Adipocyte (in vitro differentiated cells): ENCODE results near the gene ARL3.
"Not testable (repeated sequence)": the region's sequence is repeated elsewhere in the genome, so short reads cannot be mapped to it uniquely, and the experiment has no call there.

Experiments used
- DNase-seq: peaks from one replicate; pipeline ENCODE4 v3.0.0-alpha.2; 2015; ENCODE audit warnings: low read depth
- H3K27me3 ChIP-seq: replicated peaks from 2 replicates; pipeline ENCODE4 v1.7.0; 2013; ENCODE audit warnings: mild to moderate bottlenecking, low read length, moderate library complexity; ENCODE audit not compliant: control insufficient read depth, insufficient read depth
- H3K36me3 ChIP-seq: 2 replicates; pipeline ENCODE4 v1.7.0; 2013; ENCODE audit warnings: low read length, mild to moderate bottlenecking, moderate library complexity; ENCODE audit not compliant: control insufficient read depth, insufficient read depth, severe bottlenecking
- H3K4me1 ChIP-seq: 2 replicates; pipeline ENCODE4 v1.7.0; 2013; ENCODE audit warnings: mild to moderate bottlenecking, low read length, moderate library complexity; ENCODE audit not compliant: control insufficient read depth, insufficient read depth
- H3K4me3 ChIP-seq: 2 replicates; pipeline ENCODE4 v1.7.0; 2013; ENCODE audit warnings: mild to moderate bottlenecking, low read length, moderate library complexity
- H3K9ac ChIP-seq: 2 replicates; pipeline ENCODE4 v1.7.0; 2013; ENCODE audit warnings: mild to moderate bottlenecking, low read length, moderate library complexity
- H3K9me3 ChIP-seq: 2 replicates; pipeline ENCODE4 v1.7.0; 2013; ENCODE audit warnings: mild to moderate bottlenecking, low read length, moderate library complexity; ENCODE audit not compliant: control insufficient read depth

Gene ARL3

DNA sequence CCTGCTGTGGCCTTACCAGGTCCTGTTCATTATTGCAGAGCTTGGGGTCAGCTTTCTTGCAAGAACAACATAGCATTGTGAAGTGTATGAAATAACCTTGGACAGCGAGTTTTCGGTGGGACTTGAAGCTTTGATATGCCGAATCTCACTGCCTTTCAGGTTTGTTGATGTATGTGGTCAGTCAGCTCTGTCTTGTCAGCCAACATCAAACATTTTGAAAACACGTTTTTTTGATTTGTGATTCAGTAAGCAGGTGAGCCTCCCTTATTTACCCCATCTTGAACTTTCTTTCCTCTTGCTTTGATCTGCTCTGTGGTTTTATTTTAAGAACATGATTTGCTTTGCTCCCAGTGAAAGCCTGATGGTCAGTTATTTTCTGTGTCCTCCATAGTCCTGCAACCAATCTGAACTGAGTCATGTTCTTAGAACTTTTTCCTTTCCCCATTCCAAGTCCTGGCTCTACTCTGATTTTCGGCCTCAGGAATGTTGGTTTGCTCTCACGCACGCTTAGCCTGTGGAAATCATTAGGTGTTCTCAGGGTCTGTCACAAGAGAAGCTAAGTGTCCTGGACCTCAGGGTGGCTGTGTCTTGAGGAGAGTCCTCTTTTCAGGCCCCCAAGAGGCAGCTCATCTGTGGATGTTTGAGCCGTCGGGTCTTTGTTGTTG is 38.2 kb upstream of the ARL3 start:
- H3K4me3 ChIP-seq = peak overlapping the region; percentile 70
- no peaks in the 10 kb centered on the region for H3K27me3 ChIP-seq
- peak; percentile 94 for DNase-seq
- no peaks in the 10 kb centered on the region for H3K9me3 ChIP-seq
- peaks cover 5% of the 10 kb centered on the region for H3K36me3 ChIP-seq
- peaks cover 52% of the 10 kb centered on the region for H3K4me1 ChIP-seq
- peak overlapping the region; percentile 79 for H3K9ac ChIP-seq

DNA sequence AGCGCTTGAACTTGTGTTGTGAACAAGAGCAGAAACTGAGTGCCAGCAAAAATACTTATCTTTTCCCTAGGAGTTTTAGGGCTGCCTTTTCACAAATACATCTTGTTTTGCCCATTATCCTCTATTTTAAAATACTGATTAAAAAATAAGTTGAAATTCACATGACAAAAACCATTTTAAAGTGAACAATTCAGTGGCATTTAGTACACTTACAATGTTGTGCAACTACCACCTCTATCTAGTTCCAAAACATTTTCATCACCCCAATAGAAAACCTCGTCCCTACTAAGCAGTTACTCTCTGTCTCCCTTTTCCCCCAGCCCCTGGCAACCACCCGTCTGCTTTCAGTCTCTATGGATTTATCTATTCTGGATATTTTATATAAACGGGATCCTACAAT is 31.0 kb upstream of the ARL3 start:
- Histone ChIP-seq H3K9ac (peak overlapping the region; percentile 99), H3K36me3 (peaks cover 5% of the 10 kb centered on the region), H3K27me3 (no peaks in the 10 kb centered on the region), H3K9me3 (no peaks in the 10 kb centered on the region), H3K4me3 (peak overlapping the region; percentile 97), H3K4me1 (peaks cover 23% of the 10 kb centered on the region)
- DNase-seq = no peak

DNA sequence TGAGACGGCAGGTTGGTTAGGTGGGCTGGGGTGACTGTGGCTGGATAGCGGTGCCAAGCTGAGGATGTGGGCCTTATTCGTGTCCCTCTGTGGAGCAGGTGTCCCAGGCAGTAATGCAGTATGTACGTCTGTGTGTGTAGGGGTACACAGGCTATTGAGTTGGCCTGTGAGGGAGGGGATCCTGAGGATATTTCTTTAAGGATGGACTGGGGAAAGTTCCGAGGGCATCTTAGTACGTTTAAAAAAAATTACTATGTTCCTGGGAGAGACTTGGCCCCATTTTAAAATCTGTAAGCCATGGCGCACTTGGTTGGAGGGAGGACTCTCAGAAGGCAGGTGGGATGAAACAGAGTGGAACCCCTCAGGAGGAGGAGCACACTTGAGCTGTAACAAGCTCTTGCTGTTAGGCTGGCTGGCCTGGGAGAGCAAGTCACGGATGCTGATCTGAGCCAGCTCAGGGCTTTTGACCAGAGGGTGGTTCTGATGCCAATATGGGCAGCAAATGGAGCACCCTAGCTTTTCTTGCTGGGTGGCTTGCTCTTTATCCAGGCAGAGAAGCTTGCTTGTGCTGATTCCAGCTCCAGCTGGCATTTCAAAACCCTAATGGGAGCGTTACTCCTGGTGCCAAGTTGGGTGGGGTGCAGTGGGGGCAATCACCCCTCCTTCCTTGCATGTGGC is 30.3 kb upstream of the ARL3 start:
- Histone ChIP-seq H3K4me1 (peaks cover 23% of the 10 kb centered on the region), H3K27me3 (no peaks in the 10 kb centered on the region), H3K4me3 (peak overlapping the region; percentile 97), H3K9me3 (no peaks in the 10 kb centered on the region), H3K9ac (peak overlapping the region; percentile 99), H3K36me3 (peaks cover 5% of the 10 kb centered on the region)
- peak; percentile 53 for DNase-seq

DNA sequence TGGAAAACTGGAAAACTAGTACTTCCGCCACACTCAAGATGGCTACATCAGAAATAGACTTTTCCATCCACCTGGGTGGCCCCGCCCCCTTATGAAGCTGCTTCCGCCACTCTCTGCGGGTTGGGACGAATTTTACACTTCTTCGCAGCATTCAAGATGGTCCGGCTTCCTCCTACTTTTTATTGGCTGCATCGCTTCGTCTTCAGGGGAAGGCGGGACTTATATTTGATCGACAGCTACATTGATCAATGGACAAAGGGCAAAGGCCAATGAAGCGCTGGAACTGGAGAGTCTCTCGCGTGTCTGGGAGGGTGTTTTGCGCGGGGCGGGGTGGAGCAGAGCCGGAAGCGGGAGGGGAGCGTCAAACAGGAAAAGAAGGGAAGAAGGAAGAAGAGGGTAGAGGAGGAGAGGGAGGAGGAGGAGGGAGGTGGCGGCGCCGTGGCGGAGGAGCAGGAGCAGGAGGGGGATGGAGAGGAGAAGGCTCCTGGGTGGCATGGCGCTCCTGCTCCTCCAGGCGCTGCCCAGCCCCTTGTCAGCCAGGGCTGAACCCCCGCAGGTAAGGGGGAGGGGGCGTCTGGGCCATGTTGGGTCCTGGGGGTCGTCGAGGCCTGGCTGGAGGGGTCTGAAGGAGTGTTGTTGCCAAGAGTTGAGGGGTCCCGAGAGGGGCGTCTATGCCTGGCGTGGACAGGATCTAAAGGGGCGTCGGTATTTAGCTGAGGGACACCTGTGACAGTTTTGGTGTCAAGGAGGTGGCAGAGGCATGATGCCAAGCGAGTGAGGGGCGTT is 29.6 kb upstream of the ARL3 start, which contains the start of gene WBP1L:
Gene WBP1L, plus strand, starts transcription at position 361 of the 786 bp plus-strand sequence. Its CDS starts 106 bp downstream, at position 467.
- peaks cover 5% of the 10 kb centered on the region for H3K36me3 ChIP-seq
- H3K9ac ChIP-seq = peak within 1 kb of the TSS; percentile 99
- no peaks in the 10 kb centered on the region for H3K27me3 ChIP-seq
- peak; percentile 99 for DNase-seq
- H3K4me1 ChIP-seq = peaks cover 27% of the 10 kb centered on the region
- H3K9me3 ChIP-seq = no peaks in the 10 kb centered on the region
- H3K4me3 ChIP-seq = peak within 1 kb of the TSS; percentile 97

DNA sequence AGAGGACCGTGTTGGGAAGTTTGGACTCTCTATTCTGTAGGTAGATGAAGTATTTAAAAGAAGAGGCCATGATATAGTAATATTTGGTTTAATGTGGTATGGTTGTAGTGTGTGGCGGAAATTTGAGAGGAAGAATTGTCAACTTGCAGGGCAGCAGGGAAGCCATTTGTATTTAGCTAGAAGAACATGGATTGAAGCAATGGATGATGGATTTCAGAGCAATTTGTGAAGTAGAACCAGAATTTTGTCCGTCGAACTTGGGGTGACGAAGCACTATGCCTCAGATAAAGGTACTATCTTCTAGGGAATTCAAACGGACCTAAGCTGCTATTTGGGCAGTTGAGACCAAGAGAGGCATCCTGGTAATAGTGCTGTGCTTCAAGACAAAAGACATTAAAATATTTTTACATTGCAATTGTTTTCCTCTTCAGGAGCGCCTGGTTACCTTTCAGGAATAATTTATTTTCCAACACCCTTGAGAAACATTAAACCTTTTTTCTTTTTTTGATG is 28.9 kb upstream of the ARL3 start:
- H3K36me3 ChIP-seq = peaks cover 5% of the 10 kb centered on the region
- H3K4me1 ChIP-seq = peaks cover 28% of the 10 kb centered on the region
- no peak overlapping the region for H3K9ac ChIP-seq
- H3K27me3 ChIP-seq = no peaks in the 10 kb centered on the region
- no peaks in the 10 kb centered on the region for H3K9me3 ChIP-seq
- peak overlapping the region; percentile 59 for H3K4me3 ChIP-seq
- DNase-seq = no peak

DNA sequence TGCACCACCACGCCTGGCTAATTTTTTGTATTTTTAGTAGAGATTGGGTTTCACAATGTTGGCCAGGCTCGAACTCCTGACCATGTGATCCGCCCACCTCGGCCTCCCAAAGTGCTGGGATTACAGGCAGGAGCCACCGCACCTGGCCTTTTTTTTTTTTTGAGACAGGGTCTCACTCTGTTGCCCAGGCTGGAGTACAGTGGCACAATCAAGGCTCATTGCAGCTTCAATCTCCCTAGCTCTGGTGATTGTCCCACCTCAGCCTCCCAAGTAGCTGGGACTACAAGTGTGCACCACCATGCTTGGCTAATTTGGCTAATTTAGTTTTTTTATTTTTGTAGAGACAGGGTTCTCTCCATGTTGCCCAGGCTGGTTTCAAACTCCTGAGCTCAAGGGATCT is 28.1 kb upstream of the ARL3 start:
- not testable (repeated sequence) for H3K9me3 ChIP-seq, H3K9ac ChIP-seq, H3K4me3 ChIP-seq, H3K36me3 ChIP-seq, H3K27me3 ChIP-seq, DNase-seq
- peaks cover 36% of the 10 kb centered on the region for H3K4me1 ChIP-seq

DNA sequence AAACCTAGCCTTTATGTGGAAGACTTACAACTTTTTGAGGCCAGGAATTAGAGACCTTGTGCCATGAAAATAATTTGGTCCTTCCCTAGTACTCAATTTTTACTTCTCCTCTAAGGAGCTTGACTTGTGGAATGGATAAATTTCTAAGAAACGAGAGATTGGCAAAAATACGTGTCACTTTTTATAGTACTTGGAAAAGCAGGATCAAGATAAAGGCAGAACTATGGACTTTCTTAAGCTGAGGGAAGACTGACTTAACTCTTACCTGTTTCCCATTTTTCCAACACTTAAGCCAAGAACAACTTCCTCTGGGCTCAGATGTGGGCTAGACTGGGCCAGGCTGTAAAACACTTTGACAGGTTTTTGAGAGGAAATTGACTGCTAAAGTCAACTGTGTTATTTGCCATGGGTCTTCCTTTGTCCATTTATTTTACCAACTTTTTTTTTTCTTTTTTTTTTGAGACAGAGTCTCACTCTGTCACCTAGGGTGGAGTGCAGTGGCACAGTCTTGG is 27.6 kb upstream of the ARL3 start:
- Histone ChIP-seq H3K4me3 (no peak overlapping the region), H3K27me3 (no peaks in the 10 kb centered on the region), H3K4me1 (peaks cover 35% of the 10 kb centered on the region), H3K9ac (no peak overlapping the region), H3K36me3 (no peaks in the 10 kb centered on the region), H3K9me3 (no peaks in the 10 kb centered on the region)
- DNase-seq = no peak

DNA sequence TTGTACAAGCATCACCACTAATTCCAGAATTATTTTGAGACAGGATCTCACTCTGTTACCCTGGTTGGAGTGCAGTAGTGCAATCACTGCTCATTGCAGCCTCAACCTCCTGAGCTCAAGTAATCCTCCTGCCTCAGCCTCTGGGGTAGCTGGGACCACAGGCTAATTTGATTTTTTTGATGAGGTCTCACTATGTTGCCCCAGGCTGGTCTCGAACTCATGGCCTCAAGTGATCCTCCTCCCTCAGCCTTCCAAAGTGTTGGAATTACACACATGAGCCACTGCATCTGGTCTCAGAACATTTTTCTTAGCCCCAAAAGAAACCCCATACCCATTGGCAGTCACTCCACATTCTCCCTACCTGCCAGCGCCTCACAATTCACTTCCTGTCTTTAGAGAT is 26.0 kb upstream of the ARL3 start:
- no peaks in the 10 kb centered on the region for H3K9me3 ChIP-seq
- no peak overlapping the region for H3K4me3 ChIP-seq
- H3K4me1 ChIP-seq = peaks cover 20% of the 10 kb centered on the region
- no peaks in the 10 kb centered on the region for H3K27me3 ChIP-seq
- no peak overlapping the region for H3K9ac ChIP-seq
- H3K36me3 ChIP-seq = no peaks in the 10 kb centered on the region
- DNase-seq = no peak

DNA sequence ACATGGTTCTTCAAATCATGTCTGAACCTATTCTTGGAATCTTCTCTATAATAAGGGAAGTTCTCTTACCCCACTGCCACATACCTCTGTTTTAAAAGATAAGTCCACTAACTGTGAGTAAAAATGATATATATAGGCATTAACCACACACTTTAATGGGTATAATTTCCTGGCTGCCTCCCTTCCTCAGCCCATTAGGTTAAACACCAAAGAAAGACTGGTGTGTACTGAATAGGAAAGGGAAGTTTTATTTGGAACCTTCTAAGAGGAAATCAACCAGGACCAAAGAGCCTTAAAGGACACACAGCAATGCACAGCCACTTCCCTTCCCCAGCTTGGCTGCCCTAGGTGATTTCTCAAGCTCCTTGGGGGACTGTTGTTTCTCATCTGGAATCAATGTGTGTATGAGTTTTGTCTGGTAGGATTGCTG is 24.5 kb upstream of the ARL3 start:
- Histone ChIP-seq H3K4me3 (no peak overlapping the region), H3K36me3 (no peaks in the 10 kb centered on the region)

DNA sequence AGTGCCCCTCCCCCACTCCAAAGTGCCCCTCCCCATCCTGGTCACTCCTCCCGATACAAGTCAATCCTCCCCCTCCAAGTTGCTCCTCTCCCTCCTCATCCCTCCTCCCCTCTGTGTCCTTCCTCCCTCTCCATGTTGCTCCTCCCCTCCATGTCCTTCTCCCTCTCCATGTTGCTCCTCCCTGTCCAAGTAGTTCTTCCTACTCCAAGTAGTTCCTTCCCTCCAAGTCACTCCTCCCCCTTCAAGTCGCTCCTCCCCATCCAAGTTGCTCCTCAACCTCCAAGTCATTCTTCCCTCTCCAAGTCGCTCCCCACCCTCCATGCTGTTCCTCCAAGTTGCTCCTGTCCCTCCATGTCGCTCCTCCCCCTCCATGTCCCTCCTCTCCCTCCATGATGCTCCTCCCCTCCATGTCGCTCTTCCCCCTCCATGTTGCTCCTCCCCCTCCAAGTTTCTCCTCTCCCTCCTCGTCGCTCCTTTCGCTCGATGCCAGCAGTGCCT is 20.9 kb upstream of the ARL3 start:
- H3K36me3 ChIP-seq = peaks cover 3% of the 10 kb centered on the region
- H3K9me3 ChIP-seq = no peaks in the 10 kb centered on the region
- no peak for DNase-seq
- no peak overlapping the region for H3K4me3 ChIP-seq
- H3K9ac ChIP-seq = no peak overlapping the region
- H3K27me3 ChIP-seq = no peaks in the 10 kb centered on the region
- H3K4me1 ChIP-seq = peaks cover 17% of the 10 kb centered on the region

More for the DNA sequence above, 24.5 kb upstream of the ARL3 start:
- no peak overlapping the region for H3K9ac ChIP-seq
- no peaks in the 10 kb centered on the region for H3K9me3 ChIP-seq
- peak; percentile 41 for DNase-seq
- no peaks in the 10 kb centered on the region for H3K27me3 ChIP-seq
- H3K4me1 ChIP-seq = peaks cover 20% of the 10 kb centered on the region

DNA sequence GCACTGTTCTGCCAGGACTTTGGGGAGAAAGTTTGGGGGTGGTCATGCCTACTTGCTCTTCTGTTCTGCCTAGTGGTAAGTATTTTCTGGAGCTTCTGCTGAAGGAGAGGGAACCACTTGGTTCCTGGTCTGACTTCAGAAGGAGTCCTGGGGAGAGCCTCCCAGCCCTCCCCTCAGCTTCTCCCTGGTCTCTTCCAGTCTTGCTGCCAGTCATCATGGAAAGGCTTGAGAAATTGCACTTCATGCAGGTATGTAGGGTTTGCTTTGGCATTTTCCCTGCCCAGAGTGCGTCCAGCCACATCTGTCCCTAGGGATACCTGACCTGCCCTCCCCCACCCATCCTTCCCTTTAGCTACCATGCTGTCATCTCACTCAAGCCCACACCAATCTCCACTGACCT is 18.5 kb upstream of the ARL3 start:
- Histone ChIP-seq H3K9ac (no peak overlapping the region), H3K4me3 (no peak overlapping the region), H3K27me3 (no peaks in the 10 kb centered on the region), H3K36me3 (peaks cover 3% of the 10 kb centered on the region), H3K9me3 (no peaks in the 10 kb centered on the region), H3K4me1 (peaks cover 4% of the 10 kb centered on the region)
- no peak for DNase-seq
